OCI-LY7 (cell line): ENCODE measurements around the gene LMX1A.

Experiments
- CTCF ChIP-seq: fragments of 200-600 bp; sonication (generic); conservative IDR thresholded peaks from 2 replicates; pipeline ENCODE4 v1.5.1; 2014; ENCODE audit warnings: mild to moderate bottlenecking, antibody characterized with exemption, low read length, moderate library complexity, mixed read lengths
- EZH2phosphoT487 ChIP-seq: fragments of 200-600 bp; sonication (generic); IDR thresholded peaks from 2 replicates; pipeline ENCODE4 v1.6.1; 2018; ENCODE audit warnings: low read depth, borderline replicate concordance, mild to moderate bottlenecking, mixed run types, antibody characterized with exemption, low read length, moderate library complexity, mixed read lengths

- TF ChIP-seq CTCF (no peak), EZH2phosphoT487 (no peak)
These were observed 173.5 kb downstream of the LMX1A start for GRCh38 chr1:165182975-165183374.
